HG02981 (cell line): ENCODE measurements around the gene EFNA4.

Experiments used
- ATAC-seq: cut with Tn5 transposase; IDR thresholded peaks from one replicate; pipeline ENCODE4 v1.9.1; 2021; ENCODE audit warnings: mild to moderate bottlenecking, moderate library complexity; ENCODE audit not compliant: unreplicated experiment

The EFNA4 gene

GRCh38 chr1:155072531-155073289 is 9.2 kb downstream of the EFNA4 start:
- no peak for ATAC-seq

- no peak for ATAC-seq
Observed at GRCh38 chr1:155073377-155074242, 10.1 kb downstream of the EFNA4 start.

GRCh38 chr1:155075535-155075934 is 12.0 kb downstream of the EFNA4 start:
- ATAC-seq, result no peak

GRCh38 chr1:155076371-155076770 is 12.8 kb downstream of the EFNA4 start:
- no peak for ATAC-seq

GRCh38 chr1:155077346-155077745 is 13.8 kb downstream of the EFNA4 start:
- ATAC-seq, result no peak

- ATAC-seq, result no peak
Observed at GRCh38 chr1:155077758-155078445, 14.4 kb downstream of the EFNA4 start.

GRCh38 chr1:155078469-155079209 is 15.1 kb downstream of the EFNA4 start, which contains the start of gene EFNA3:
EFNA3 (plus strand) TSS chr1:155078837; CDS start chr1:155078942, 105 bp downstream.
- ATAC-seq, result no peak

GRCh38 chr1:155079210-155079486 is 15.6 kb downstream of the EFNA4 start:
- no peak for ATAC-seq

GRCh38 chr1:155079487-155080311 is 16.2 kb downstream of the EFNA4 start:
- no peak for ATAC-seq

- ATAC-seq, result no peak
Observed at GRCh38 chr1:155080312-155081228, 17.0 kb downstream of the EFNA4 start.

GRCh38 chr1:155081472-155082300 is 18.1 kb downstream of the EFNA4 start:
- no peak for ATAC-seq

- no peak for ATAC-seq
Observed at GRCh38 chr1:155082301-155083051, 18.9 kb downstream of the EFNA4 start.

- no peak for ATAC-seq
Observed at GRCh38 chr1:155083052-155083541, 19.6 kb downstream of the EFNA4 start.

GRCh38 chr1:155083865-155084721 is 20.6 kb downstream of the EFNA4 start:
- ATAC-seq, result no peak

- ATAC-seq, result peak; percentile 74
Observed at GRCh38 chr1:155084722-155085503, 21.4 kb downstream of the EFNA4 start.
